Measurements from ENCODE around the gene ZNF43. TPM values are rescaled to one million over a fixed set of nuclear protein-coding genes. Genes with fewer than 3 reads are reported as not detected.

Gene ZNF43
- total and polyA plus RNA-seq, 2 donors (not counting 1 experiment from before 2014, with no cell fraction given), result 10.8 to 59.8 TPM

DNA sequence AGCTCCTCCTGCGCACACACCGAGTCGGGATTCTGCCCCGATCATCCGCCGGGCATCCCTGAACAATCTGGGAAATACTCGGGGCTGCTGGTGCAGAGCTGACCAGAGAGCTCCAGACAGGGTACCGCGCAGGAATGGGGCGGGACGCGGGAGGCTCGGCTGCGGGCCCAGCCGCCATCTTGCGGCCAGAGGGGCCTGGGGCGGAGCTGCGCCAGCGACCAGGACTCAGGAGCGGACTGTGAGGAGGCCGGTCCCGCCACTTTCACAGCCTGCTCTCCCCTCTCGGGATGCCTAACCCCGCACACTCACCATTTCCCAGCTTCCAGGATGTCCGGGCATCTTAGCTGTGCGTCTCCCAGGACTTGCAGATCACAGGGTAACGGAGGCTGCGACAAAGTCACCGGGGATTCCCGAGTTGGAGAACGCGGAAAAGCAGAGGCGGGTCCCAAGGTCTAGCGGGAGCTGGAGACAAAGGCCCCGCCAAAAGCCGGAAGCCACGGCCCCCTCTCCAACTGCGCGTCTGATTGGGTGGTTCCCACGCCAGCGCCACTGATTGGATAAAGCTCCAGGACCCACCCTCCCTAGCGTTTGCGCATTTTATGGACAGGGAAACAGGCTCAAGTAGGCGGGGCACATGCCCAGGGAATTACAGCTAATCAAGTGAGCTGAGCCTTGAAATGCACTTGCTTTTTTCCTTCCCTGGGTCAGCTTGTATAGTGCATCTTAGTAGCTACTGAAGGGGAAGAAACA lies 15.8 kb upstream of the ZNF43 start:
- H3K9me3 ChIP-seq (ENCODE audit: control extremely low read depth in 1 of 3, control insufficient read depth in 2 of 3, insufficient read depth in 1 of 3, low read length in 2 of 3), result no peaks in the 10 kb centered on the region
- H4K20me1 ChIP-seq (ENCODE audit: control insufficient read depth, insufficient read depth, low read length, poor library complexity, severe bottlenecking), result no peaks in the 10 kb centered on the region
- peak overlapping the region; percentile 74 to 93 for H3K27ac ChIP-seq (ENCODE audit: low read length in 2 of 2)
- WGBS (ENCODE audit: insufficient coverage), result under 1% methylated on average over 44 of the region's 44 CpGs
- H3K27me3 ChIP-seq (replicated peaks in 1 of 4; ENCODE audit: control extremely low read depth in 1 of 4, control insufficient read depth in 3 of 4, insufficient read depth in 4 of 4, low read length in 3 of 4), result no peaks in the 10 kb centered on the region
- H3K36me3 ChIP-seq (replicated peaks in 1 of 2; ENCODE audit: control extremely low read depth in 1 of 2, control insufficient read depth in 1 of 2, extremely low read depth in 1 of 2, insufficient read depth in 2 of 2, low read length in 1 of 2), result peaks cover 1 to 6% of the 10 kb centered on the region in 2 experiments
- TF ChIP-seq, protein P1, sequence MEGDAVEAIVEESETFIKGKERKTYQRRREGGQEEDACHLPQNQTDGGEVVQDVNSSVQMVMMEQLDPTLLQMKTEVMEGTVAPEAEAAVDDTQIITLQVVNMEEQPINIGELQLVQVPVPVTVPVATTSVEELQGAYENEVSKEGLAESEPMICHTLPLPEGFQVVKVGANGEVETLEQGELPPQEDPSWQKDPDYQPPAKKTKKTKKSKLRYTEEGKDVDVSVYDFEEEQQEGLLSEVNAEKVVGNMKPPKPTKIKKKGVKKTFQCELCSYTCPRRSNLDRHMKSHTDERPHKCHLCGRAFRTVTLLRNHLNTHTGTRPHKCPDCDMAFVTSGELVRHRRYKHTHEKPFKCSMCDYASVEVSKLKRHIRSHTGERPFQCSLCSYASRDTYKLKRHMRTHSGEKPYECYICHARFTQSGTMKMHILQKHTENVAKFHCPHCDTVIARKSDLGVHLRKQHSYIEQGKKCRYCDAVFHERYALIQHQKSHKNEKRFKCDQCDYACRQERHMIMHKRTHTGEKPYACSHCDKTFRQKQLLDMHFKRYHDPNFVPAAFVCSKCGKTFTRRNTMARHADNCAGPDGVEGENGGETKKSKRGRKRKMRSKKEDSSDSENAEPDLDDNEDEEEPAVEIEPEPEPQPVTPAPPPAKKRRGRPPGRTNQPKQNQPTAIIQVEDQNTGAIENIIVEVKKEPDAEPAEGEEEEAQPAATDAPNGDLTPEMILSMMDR (IDR thresholded peaks at IDR 0.05), result no peak
- no peak for TF ChIP-seq EZH2 (IDR thresholded peaks at IDR 0.05; ENCODE audit: borderline replicate concordance, insufficient read depth, low read depth, low read length, poor library complexity, severe bottlenecking)
- H3K27me3 Mint-ChIP-seq, result no peaks in the 10 kb centered on the region
- intact Hi-C loops (cut with micrococcal nuclease), result loop anchor here (1.0 to 5.0 kb wide), 4 partner anchors 15 to 1836 kb away; partner anchors contain the start of genes ZNF100, ZNF429, ZNF43 and ZNF675
- H2AFZ ChIP-seq (ENCODE audit: insufficient read depth, low read depth, low read length, poor library complexity, severe bottlenecking), result peak overlapping the region; percentile 97
- H3K4me3 ChIP-seq (ENCODE audit: control extremely low read depth in 1 of 5, extremely low read depth in 1 of 5, insufficient read depth in 1 of 5, low read depth in 2 of 5, low read length in 4 of 5), result peak overlapping the region; percentile 68 to 98 (median 96)
- peak overlapping the region; percentile 91 for H3K27ac Mint-ChIP-seq
- peak overlapping the region; percentile 77 for H3K4me2 ChIP-seq (replicated peaks; ENCODE audit: low read depth, low read length, poor library complexity, severe bottlenecking)
- DNase-seq, result peak; percentile 90
- POLR2A ChIA-PET, result interaction anchor here (0.9 to 2.1 kb wide), 5 partner anchors 13 to 523 kb away, joined by 3 to 12 read pairs (median 7); partner anchors contain the start of genes ZNF100, ZNF257, ZNF43 and ZNF708
- peak; percentile 99 for ATAC-seq (ENCODE audit: low read depth)
- peaks cover 5 to 15% of the 10 kb centered on the region in 2 donors for H3K4me1 ChIP-seq (ENCODE audit: control insufficient read depth in 2 of 2, insufficient read depth in 2 of 2, low read length in 2 of 2)
- CTCF ChIA-PET, result interaction anchor here (0.7 to 1.6 kb wide), 6 partner anchors 11 to 85 kb away, joined by 3 to 6 read pairs (median 4); partner anchors contain the start of gene ZNF100
- peak overlapping the region; percentile 99 for H3K9ac ChIP-seq (ENCODE audit: low read length)
- H3K4me3 Mint-ChIP-seq, result peak overlapping the region; percentile 95
- peaks cover 21% of the 10 kb centered on the region for H3K4me1 Mint-ChIP-seq
- no peaks in the 10 kb centered on the region for H3K9me3 Mint-ChIP-seq (ENCODE audit: insufficient read depth)
- no peaks in the 10 kb centered on the region for H3K79me2 ChIP-seq (ENCODE audit: control insufficient read depth, insufficient read depth, low read length)
